ENCODE data around the gene MUL1. TPM values are rescaled to one million over a fixed set of nuclear protein-coding genes. Genes with fewer than 3 reads are reported as not detected.
A peak's percentile ranks its signal among the peaks of the same experiment; 100 is the strongest.
"Not testable (repeated sequence)": the region's sequence is repeated elsewhere in the genome, so short reads cannot be mapped to it uniquely, and the experiment has no call there.

Gene MUL1
- total and polyA plus RNA-seq, 8 donors = 22.0 to 36.0 (median 25.3) TPM

DNA sequence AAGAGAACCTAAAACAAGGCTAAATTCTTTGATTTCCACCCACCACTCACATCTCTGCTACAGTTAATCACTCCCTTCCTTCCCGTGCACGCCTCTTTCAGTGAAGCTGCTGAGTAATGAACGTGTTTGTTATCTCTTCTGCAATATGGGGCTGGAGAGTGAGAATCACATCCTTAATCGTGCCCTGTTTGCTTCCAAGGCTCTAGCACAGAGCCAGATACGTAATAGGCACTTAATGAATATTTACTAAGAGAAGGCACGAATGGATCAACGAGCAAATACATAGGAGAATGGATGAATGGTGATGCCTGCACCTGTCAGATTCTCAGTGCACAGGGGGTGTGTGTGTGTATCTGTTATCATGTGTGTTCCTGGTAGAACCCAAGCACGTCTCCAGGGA lies 22.4 kb upstream of the MUL1 start:
- Histone ChIP-seq H3K9me3 (no peaks in the 10 kb centered on the region), H3K36me3 (no peaks in the 10 kb centered on the region), H3K4me3 (no peak overlapping the region), H3K27me3 (peaks cover 9 to 81% of the 10 kb centered on the region in 2 donors), H3K4me1 (no peaks in the 10 kb centered on the region), H3K27ac (no peak overlapping the region)
- TF ChIP-seq, protein P1, sequence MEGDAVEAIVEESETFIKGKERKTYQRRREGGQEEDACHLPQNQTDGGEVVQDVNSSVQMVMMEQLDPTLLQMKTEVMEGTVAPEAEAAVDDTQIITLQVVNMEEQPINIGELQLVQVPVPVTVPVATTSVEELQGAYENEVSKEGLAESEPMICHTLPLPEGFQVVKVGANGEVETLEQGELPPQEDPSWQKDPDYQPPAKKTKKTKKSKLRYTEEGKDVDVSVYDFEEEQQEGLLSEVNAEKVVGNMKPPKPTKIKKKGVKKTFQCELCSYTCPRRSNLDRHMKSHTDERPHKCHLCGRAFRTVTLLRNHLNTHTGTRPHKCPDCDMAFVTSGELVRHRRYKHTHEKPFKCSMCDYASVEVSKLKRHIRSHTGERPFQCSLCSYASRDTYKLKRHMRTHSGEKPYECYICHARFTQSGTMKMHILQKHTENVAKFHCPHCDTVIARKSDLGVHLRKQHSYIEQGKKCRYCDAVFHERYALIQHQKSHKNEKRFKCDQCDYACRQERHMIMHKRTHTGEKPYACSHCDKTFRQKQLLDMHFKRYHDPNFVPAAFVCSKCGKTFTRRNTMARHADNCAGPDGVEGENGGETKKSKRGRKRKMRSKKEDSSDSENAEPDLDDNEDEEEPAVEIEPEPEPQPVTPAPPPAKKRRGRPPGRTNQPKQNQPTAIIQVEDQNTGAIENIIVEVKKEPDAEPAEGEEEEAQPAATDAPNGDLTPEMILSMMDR (IDR thresholded peaks at IDR 0.05) = no peak
- intact Hi-C loops (cut with DNase I) = no loop called here
- ATAC-seq = no peak
- DNase-seq = no peak

DNA sequence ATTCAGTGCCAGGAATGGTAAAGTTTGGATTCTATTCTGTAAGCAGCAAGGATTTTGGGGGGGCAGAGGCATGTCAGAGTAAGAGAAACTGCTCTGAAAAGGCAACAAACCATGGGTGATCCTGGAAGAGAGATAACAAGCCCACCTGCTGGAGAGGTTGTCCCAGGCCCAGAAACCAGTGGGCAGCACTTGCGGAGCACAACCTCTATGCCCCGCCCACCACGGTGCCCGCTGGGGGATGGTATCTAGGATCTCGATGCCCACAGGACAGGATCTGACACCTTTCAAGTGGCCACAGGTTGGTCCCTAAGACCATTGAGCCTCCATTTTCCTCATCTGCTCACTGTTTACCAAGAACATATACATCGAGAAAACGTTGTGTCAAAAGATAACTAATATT lies 20.3 kb upstream of the MUL1 start:
- no peak overlapping the region for H3K4me3 ChIP-seq
- H3K27ac ChIP-seq = no peak overlapping the region
- TF ChIP-seq, protein P1 (IDR thresholded peaks at IDR 0.05) = no peak
- H3K36me3 ChIP-seq = no peaks in the 10 kb centered on the region
- ATAC-seq (no peak), DNase-seq (no peak)
- no peaks in the 10 kb centered on the region for H3K9me3 ChIP-seq
- peaks cover 7 to 60% of the 10 kb centered on the region in 2 donors for H3K27me3 ChIP-seq
- H3K4me1 ChIP-seq = no peaks in the 10 kb centered on the region
- intact Hi-C loops (cut with DNase I) = no loop called here

DNA sequence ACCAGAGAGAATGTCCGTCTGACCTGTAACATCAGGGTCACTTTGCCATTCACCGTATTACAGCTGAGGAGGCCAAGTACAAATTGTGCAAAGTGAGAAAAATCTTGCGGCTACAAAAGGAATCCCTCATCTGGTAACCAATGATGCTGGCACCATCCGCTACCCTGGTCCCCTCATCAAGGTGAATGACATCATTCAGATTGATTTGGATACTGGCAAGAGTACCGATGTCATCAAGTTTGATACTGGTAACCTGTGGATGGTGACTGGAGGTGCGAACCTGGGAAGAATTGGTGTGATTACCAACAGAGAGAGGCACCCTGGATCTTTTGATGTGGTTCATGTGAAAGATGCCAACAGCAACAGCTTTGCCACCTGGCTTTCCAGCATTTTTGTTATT lies 18.3 kb upstream of the MUL1 start:
- intact Hi-C loops (cut with DNase I) = no loop called here
- Histone ChIP-seq H3K4me1 (no peaks in the 10 kb centered on the region), H3K27me3 (peaks cover 7 to 56% of the 10 kb centered on the region in 2 donors), H3K9me3 (no peaks in the 10 kb centered on the region), H3K27ac (no peak overlapping the region), H3K36me3 (no peaks in the 10 kb centered on the region), H3K4me3 (no peak overlapping the region)
- no peak for ATAC-seq
- DNase-seq = no peak
- TF ChIP-seq, protein P1 (IDR thresholded peaks at IDR 0.05) = no peak

DNA sequence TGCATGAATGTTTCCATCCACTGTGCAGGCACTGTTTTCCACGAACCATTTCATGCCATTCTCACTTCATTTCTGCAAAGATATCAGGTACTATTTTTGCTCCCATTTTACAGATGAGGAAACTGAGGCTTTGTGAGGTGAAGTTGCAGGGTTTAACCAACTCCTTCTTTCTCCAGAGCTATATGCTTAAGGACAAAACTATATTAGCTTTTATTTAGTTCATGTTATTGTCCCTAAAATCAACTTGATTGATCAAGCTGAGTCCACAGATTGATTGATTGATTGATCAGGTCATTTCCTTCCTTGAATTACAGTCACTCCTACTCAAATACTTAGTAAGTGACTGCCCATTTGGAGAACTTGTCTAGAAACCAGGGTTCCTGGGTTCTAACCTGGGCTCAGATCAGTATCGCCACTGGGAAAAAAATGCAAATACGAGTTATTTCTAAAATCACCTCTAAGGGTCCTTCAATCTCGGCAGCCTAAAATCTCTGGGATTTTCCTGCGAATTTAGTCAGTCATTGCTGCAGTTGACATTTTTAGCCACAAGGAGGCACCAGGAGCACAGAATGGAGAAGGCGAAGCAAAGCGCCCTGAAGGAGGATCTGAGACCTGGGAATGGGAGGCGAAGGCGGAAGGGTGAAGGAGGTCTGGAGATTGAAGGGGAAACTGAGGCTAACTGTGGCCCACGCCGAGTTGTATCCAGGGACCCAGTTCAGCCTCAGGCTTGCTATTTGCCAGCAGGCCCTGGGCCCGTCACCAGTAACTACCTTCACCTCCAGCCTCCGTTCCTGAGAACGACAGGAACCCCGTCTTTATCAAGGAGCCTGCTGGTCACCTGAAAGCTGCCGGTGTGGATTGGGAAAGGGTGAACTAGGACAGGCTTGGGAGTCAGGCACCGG lies 14.3 kb upstream of the MUL1 start:
- Histone ChIP-seq H3K27me3 (peaks cover 0 to 36% of the 10 kb centered on the region in 2 donors), H3K4me3 (no peak overlapping the region), H3K9me3 (no peaks in the 10 kb centered on the region), H3K4me1 (no peaks in the 10 kb centered on the region), H3K36me3 (no peaks in the 10 kb centered on the region), H3K27ac (no peak overlapping the region)
- ATAC-seq (peak; percentile 95), DNase-seq (peak in 3 of 4 donors; percentile 61 to 87 (median 74))
- intact Hi-C loops (cut with DNase I) = loop anchor here in 1 of 2 donors (5.0 kb wide), 1 partner anchor 115 kb away; no protein-coding TSS in a partner anchor
- TF ChIP-seq, protein P1 (IDR thresholded peaks at IDR 0.05) = peak; percentile 78 to 81

DNA sequence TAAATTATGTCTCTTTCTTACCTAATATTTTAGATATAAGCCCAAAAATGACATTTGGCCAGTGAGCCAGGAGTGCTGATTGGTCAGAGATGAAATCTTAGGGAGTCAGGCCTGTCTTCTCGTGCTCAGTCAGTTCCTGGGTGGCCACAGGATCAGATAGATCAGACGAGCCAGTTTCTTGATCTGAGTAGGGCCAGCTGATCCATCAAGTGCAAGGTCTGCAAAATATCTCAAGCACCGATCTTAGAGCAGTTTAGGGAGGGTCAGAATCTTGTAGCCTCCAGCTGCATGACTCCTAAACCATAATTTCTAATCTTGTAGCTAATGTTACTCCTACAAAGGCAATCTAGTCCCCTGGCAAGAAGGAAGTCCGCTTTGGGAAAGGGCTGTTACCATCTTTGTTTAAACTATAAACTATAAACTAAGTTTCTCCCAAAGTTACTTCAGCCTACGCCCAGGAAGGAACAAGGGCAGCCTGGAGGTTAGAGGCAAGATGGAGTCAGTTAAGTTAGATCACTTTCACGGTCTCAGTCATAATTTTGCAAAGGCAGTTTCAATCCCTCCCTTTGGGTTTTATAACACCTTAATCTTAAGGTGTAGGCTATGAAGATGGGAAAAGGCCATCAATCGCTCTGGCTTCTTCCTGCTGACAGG lies 11.8 kb upstream of the MUL1 start:
- intact Hi-C loops (cut with DNase I) = loop anchor here in 1 of 2 donors (5.0 kb wide), 1 partner anchor 118 kb away; no protein-coding TSS in a partner anchor
- DNase-seq, H3K9me3 ChIP-seq, ATAC-seq, H3K4me1 ChIP-seq, H3K4me3 ChIP-seq, H3K27ac ChIP-seq, H3K36me3 ChIP-seq: not testable (repeated sequence)
- H3K27me3 ChIP-seq = peaks cover 0 to 57% of the 10 kb centered on the region in 2 donors

All from left lung (tissue), 10 donors.